HUES48 (cell line): ENCODE results near the gene SDR42E2.
A peak's percentile ranks its signal among the peaks of the same experiment; 100 is the strongest.
"Not testable (repeated sequence)": the region's sequence is repeated elsewhere in the genome, so short reads cannot be mapped to it uniquely, and the experiment has no call there.

ENCODE experiments used
- H3K27ac ChIP-seq: one replicate; pipeline ENCODE4 v1.7.0; 2013; ENCODE audit warnings: low read depth, low read length, inconsistent platforms
- H3K27me3 ChIP-seq: 2 replicates; pipeline ENCODE4 v1.6.1; 2013; ENCODE audit warnings: mild to moderate bottlenecking, low read length; ENCODE audit not compliant: control insufficient read depth, insufficient read depth
- H3K36me3 ChIP-seq: 2 replicates; pipeline ENCODE4 v1.6.1; 2013; ENCODE audit warnings: low read length; ENCODE audit not compliant: control insufficient read depth, insufficient read depth
- H3K4me1 ChIP-seq: 2 replicates; pipeline ENCODE4 v1.6.1; 2013; ENCODE audit warnings: mild to moderate bottlenecking, low read length; ENCODE audit not compliant: control insufficient read depth, insufficient read depth
- H3K4me3 ChIP-seq: 2 replicates; pipeline ENCODE4 v1.5.1; 2013; ENCODE audit warnings: mild to moderate bottlenecking, low read depth, low read length
- H3K9ac ChIP-seq: 2 replicates; pipeline ENCODE4 v1.6.1; 2013; ENCODE audit warnings: mild to moderate bottlenecking, low read depth, low read length, moderate library complexity
- H3K9me3 ChIP-seq: 2 replicates; pipeline ENCODE4 v1.6.1; 2013; ENCODE audit warnings: low read length; ENCODE audit not compliant: control insufficient read depth, insufficient read depth

Gene SDR42E2

GRCh38 chr16:22216191-22216831, 54.0 kb downstream of the SDR42E2 start:
- no peak overlapping the region for H3K27ac ChIP-seq
- no peak overlapping the region for H3K9ac ChIP-seq
- no peaks in the 10 kb centered on the region for H3K27me3 ChIP-seq
- H3K4me1 ChIP-seq = no peaks in the 10 kb centered on the region
- no peaks in the 10 kb centered on the region for H3K9me3 ChIP-seq
- no peaks in the 10 kb centered on the region for H3K36me3 ChIP-seq
- no peak overlapping the region for H3K4me3 ChIP-seq

GRCh38 chr16:22216832-22217225, 54.5 kb downstream of the SDR42E2 start:
- H3K9ac ChIP-seq, H3K36me3 ChIP-seq, H3K4me3 ChIP-seq, H3K27ac ChIP-seq, H3K9me3 ChIP-seq, H3K27me3 ChIP-seq, H3K4me1 ChIP-seq: not testable (repeated sequence)

GRCh38 chr16:22217890-22218730, 55.8 kb downstream of the SDR42E2 start:
- Histone ChIP-seq H3K27me3 (no peaks in the 10 kb centered on the region), H3K27ac (no peak overlapping the region), H3K9me3 (no peaks in the 10 kb centered on the region), H3K4me1 (no peaks in the 10 kb centered on the region), H3K4me3 (no peak overlapping the region), H3K9ac (no peak overlapping the region), H3K36me3 (no peaks in the 10 kb centered on the region)

- no peak overlapping the region for H3K27ac ChIP-seq
Observed at GRCh38 chr16:22219389-22220068, 57.2 kb downstream of the SDR42E2 start.

GRCh38 chr16:22220069-22220440, 57.7 kb downstream of the SDR42E2 start:
- H3K27ac ChIP-seq = no peak overlapping the region
- H3K4me3 ChIP-seq = no peak overlapping the region
- H3K9ac ChIP-seq = no peak overlapping the region
- H3K27me3 ChIP-seq = no peaks in the 10 kb centered on the region
- H3K9me3 ChIP-seq = no peaks in the 10 kb centered on the region
- H3K4me1 ChIP-seq = peaks cover 4% of the 10 kb centered on the region; the same call in 1 of the 2 replicates
- no peaks in the 10 kb centered on the region for H3K36me3 ChIP-seq

More at GRCh38 chr16:22219389-22220068, 57.2 kb downstream of the SDR42E2 start:
- Histone ChIP-seq H3K9me3 (no peaks in the 10 kb centered on the region), H3K36me3 (no peaks in the 10 kb centered on the region), H3K9ac (no peak overlapping the region), H3K4me3 (no peak overlapping the region), H3K27me3 (no peaks in the 10 kb centered on the region), H3K4me1 (no peaks in the 10 kb centered on the region)

GRCh38 chr16:22220714-22221113, 58.4 kb downstream of the SDR42E2 start:
- peaks cover 11% of the 10 kb centered on the region for H3K4me1 ChIP-seq
- H3K9ac ChIP-seq = no peak overlapping the region
- no peaks in the 10 kb centered on the region for H3K36me3 ChIP-seq
- no peaks in the 10 kb centered on the region for H3K9me3 ChIP-seq
- H3K27me3 ChIP-seq = no peaks in the 10 kb centered on the region
- H3K4me3 ChIP-seq = no peak overlapping the region
- H3K27ac ChIP-seq = no peak overlapping the region

- H3K27ac ChIP-seq = no peak overlapping the region
Observed at GRCh38 chr16:22222006-22222405, 59.7 kb downstream of the SDR42E2 start.

GRCh38 chr16:22222998-22223397, 60.7 kb downstream of the SDR42E2 start:
- Histone ChIP-seq H3K4me1 (peaks cover 15% of the 10 kb centered on the region), H3K27ac (no peak overlapping the region), H3K36me3 (0 out of 2 replicates have a peak, but pooled peaks cover 2% of the 10 kb centered on the region)

More at GRCh38 chr16:22222006-22222405, 59.7 kb downstream of the SDR42E2 start:
- H3K36me3 ChIP-seq = no peaks in the 10 kb centered on the region
- no peak overlapping the region for H3K4me3 ChIP-seq
- H3K27me3 ChIP-seq = no peaks in the 10 kb centered on the region
- H3K9ac ChIP-seq = no peak overlapping the region
- H3K4me1 ChIP-seq = peaks cover 15% of the 10 kb centered on the region
- no peaks in the 10 kb centered on the region for H3K9me3 ChIP-seq

GRCh38 chr16:22225060-22225459, 62.8 kb downstream of the SDR42E2 start:
- H3K36me3 ChIP-seq = peaks cover 10% of the 10 kb centered on the region; the same call in 1 of the 2 replicates
- H3K4me1 ChIP-seq = peaks cover 15% of the 10 kb centered on the region
- no peak overlapping the region for H3K9ac ChIP-seq
- H3K4me3 ChIP-seq = no peak overlapping the region; the same call in 1 of the 2 replicates
- no peaks in the 10 kb centered on the region for H3K27me3 ChIP-seq
- H3K27ac ChIP-seq = peak overlapping the region; percentile 53
- H3K9me3 ChIP-seq = no peaks in the 10 kb centered on the region

More at GRCh38 chr16:22222998-22223397, 60.7 kb downstream of the SDR42E2 start:
- no peak overlapping the region for H3K9ac ChIP-seq
- H3K9me3 ChIP-seq = no peaks in the 10 kb centered on the region
- H3K4me3 ChIP-seq = no peak overlapping the region
- H3K27me3 ChIP-seq = no peaks in the 10 kb centered on the region

- Histone ChIP-seq H3K9ac (no peak overlapping the region), H3K4me3 (no peak overlapping the region), H3K4me1 (peaks cover 12% of the 10 kb centered on the region), H3K9me3 (no peaks in the 10 kb centered on the region), H3K27me3 (no peaks in the 10 kb centered on the region), H3K36me3 (peaks cover 16% of the 10 kb centered on the region), H3K27ac (no peak overlapping the region)
Observed at GRCh38 chr16:22229889-22230288, 67.6 kb downstream of the SDR42E2 start.
